Activated CD8-positive, alpha-beta T cell treated with anti-CD3 and anti-CD28 coated beads, Interleukin-2, amount 10 ng/mL, durations not matched to agents 7 days and 5 days (primary cell): ENCODE measurements around the gene RBM12. TPM values are rescaled to one million over a fixed set of nuclear protein-coding genes. Genes with fewer than 3 reads are reported as not detected.

Experiments used
- ATAC-seq: fragments of 150-1000 bp; cut with Tn5 transposase; one replicate; pipeline ENCODE4 v1.10.0; 2021; ENCODE audit warnings: moderate library complexity
- CTCF ChIA-PET: fragments of 350-600 bp; sonication (Branson Sonifier 250); formaldehyde crosslinking; loops from one replicate; lab custom pipeline; 2021; ENCODE audit warnings: antibody characterized with exemption; lab: Charles Lee
- POLR2A ChIA-PET: fragments of 350-600 bp; sonication (Branson Sonifier 250); formaldehyde crosslinking; loops from one replicate; lab custom pipeline; 2021; ENCODE audit warnings: antibody characterized with exemption; lab: Charles Lee
- DNase-seq: peaks from one replicate; pipeline ENCODE4 v3.0.0-alpha.2; 2020
- H3K27ac Mint-ChIP-seq: one replicate; pipeline ENCODE4 v1.8.0; 2021; ENCODE audit warnings: mild to moderate bottlenecking, mixed read lengths
- H3K27me3 Mint-ChIP-seq: one replicate; pipeline ENCODE4 v1.8.0; 2021; ENCODE audit warnings: low read depth, mixed read lengths
- H3K36me3 Mint-ChIP-seq: one replicate; pipeline ENCODE4 v1.8.0; 2021; ENCODE audit warnings: low read depth, mixed read lengths
- H3K4me1 Mint-ChIP-seq: one replicate; pipeline ENCODE4 v1.8.0; 2021; ENCODE audit warnings: low read depth, mixed read lengths
- H3K4me3 Mint-ChIP-seq: one replicate; pipeline ENCODE4 v1.8.0; 2021; ENCODE audit warnings: mild to moderate bottlenecking, mixed read lengths
- H3K9me3 Mint-ChIP-seq: one replicate; pipeline ENCODE4 v1.8.0; 2022; ENCODE audit warnings: mixed read lengths; ENCODE audit not compliant: insufficient read depth
- total RNA-seq, 2 experiments: library from RNA; stranded (reverse); gene quantifications; one replicate each; pipeline ENCODE4 v1.2.3, GENCODE V29; 2021

Gene RBM12
- total RNA-seq, 2 experiments from 2014 or later = 112 to 119 TPM

- DNase-seq = no peak
- ChIA-PET CTCF (interaction anchor here (0.8 to 1.4 kb wide), 2 partner anchors 47 to 48 kb away, joined by 3 read pairs; no protein-coding TSS in a partner anchor), POLR2A (interaction anchor here (1.0 to 4.6 kb wide), 4 partner anchors 8 to 288 kb away, joined by 4 to 34 read pairs (median 10); partner anchors contain the start of genes RBM39 and SCAND1)
- H3K4me1 Mint-ChIP-seq = peaks cover 26% of the 10 kb centered on the region
- no peaks in the 10 kb centered on the region for H3K27me3 Mint-ChIP-seq
- H3K27ac Mint-ChIP-seq = peak overlapping the region; percentile 35
- H3K36me3 Mint-ChIP-seq = peaks cover 55% of the 10 kb centered on the region
- no peak for ATAC-seq
- H3K4me3 Mint-ChIP-seq = no peak overlapping the region
- H3K9me3 Mint-ChIP-seq = no peaks in the 10 kb centered on the region
Observed at GRCh38 chr20:35665949-35666288, 1.2 kb upstream of the RBM12 start.

- H3K27ac Mint-ChIP-seq = peak overlapping the region; percentile 99
- ChIA-PET POLR2A (interaction anchor here (0.6 to 4.6 kb wide), 27 partner anchors 8 to 932 kb away, joined by 3 to 72 read pairs (median 4); partner anchors contain the start of genes CEP250, NFS1, RBM39 and ROMO1), CTCF (interaction anchor here (0.6 to 5.3 kb wide), 10 partner anchors 10 to 1613 kb away, joined by 3 to 19 read pairs (median 4); partner anchors contain the start of genes NFS1, ROMO1 and SCAND1)
- peaks cover 46% of the 10 kb centered on the region for H3K4me1 Mint-ChIP-seq
- DNase-seq (peak; percentile 79), ATAC-seq (peak; percentile 52)
- H3K27me3 Mint-ChIP-seq = no peaks in the 10 kb centered on the region
- H3K9me3 Mint-ChIP-seq = no peaks in the 10 kb centered on the region
- peak overlapping the region; percentile 96 for H3K4me3 Mint-ChIP-seq
- H3K36me3 Mint-ChIP-seq = peaks cover 47% of the 10 kb centered on the region
Observed at GRCh38 chr20:35663516-35664465, 909 bp downstream of the RBM12 start.

- peak overlapping the region; percentile 96 for H3K4me3 Mint-ChIP-seq
- DNase-seq (no peak), ATAC-seq (no peak)
- H3K27ac Mint-ChIP-seq = peak overlapping the region; percentile 86
- H3K4me1 Mint-ChIP-seq = peaks cover 53% of the 10 kb centered on the region
- H3K36me3 Mint-ChIP-seq = peaks cover 42% of the 10 kb centered on the region
- no peaks in the 10 kb centered on the region for H3K27me3 Mint-ChIP-seq
- H3K9me3 Mint-ChIP-seq = no peaks in the 10 kb centered on the region
- ChIA-PET POLR2A (interaction anchor here (2.0 to 4.6 kb wide), 6 partner anchors 37 to 291 kb away, joined by 5 to 72 read pairs (median 24); partner anchors contain the start of genes NFS1, RBM39, ROMO1 and SCAND1), CTCF (interaction anchor here (1.3 to 5.3 kb wide), 3 partner anchors 77 to 291 kb away, joined by 3 to 18 read pairs (median 3); partner anchors contain the start of gene SCAND1)
Observed at GRCh38 chr20:35662551-35662950, 2.1 kb downstream of the RBM12 start.

- H3K36me3 Mint-ChIP-seq = peaks cover 48% of the 10 kb centered on the region
- H3K4me1 Mint-ChIP-seq = peaks cover 60% of the 10 kb centered on the region
- no peak for ATAC-seq
- CTCF ChIA-PET = interaction anchor here (1.3 to 5.3 kb wide), 4 partner anchors 31 to 291 kb away, joined by 3 to 29 read pairs (median 12); partner anchors contain the start of gene SCAND1
- no peaks in the 10 kb centered on the region for H3K27me3 Mint-ChIP-seq
- H3K27ac Mint-ChIP-seq = peak overlapping the region; percentile 86
- no peaks in the 10 kb centered on the region for H3K9me3 Mint-ChIP-seq
- DNase-seq = no peak
- peak overlapping the region; percentile 96 for H3K4me3 Mint-ChIP-seq
- POLR2A ChIA-PET = interaction anchor here (0.9 to 4.6 kb wide), 4 partner anchors 43 to 292 kb away, joined by 3 to 34 read pairs (median 7); partner anchors contain the start of genes RBM39 and SCAND1
Observed at GRCh38 chr20:35661908-35662307, 2.8 kb downstream of the RBM12 start.

GRCh38 chr20:35661053-35661452 lies 3.6 kb downstream of the RBM12 start:
- ATAC-seq = peak; percentile 11
- H3K4me1 Mint-ChIP-seq = peaks cover 63% of the 10 kb centered on the region
- no peak overlapping the region for H3K27ac Mint-ChIP-seq
- ChIA-PET POLR2A (interaction anchor here (0.8 to 4.6 kb wide), 5 partner anchors 30 to 293 kb away, joined by 3 to 34 read pairs (median 3); partner anchors contain the start of genes RBM39 and SCAND1), CTCF (interaction anchor here (1.0 to 5.3 kb wide), 8 partner anchors 13 to 292 kb away, joined by 3 to 29 read pairs (median 4); partner anchors contain the start of genes SCAND1 and SPAG4)
- no peak for DNase-seq
- peak overlapping the region; percentile 96 for H3K4me3 Mint-ChIP-seq
- peaks cover 53% of the 10 kb centered on the region for H3K36me3 Mint-ChIP-seq
- no peaks in the 10 kb centered on the region for H3K9me3 Mint-ChIP-seq
- H3K27me3 Mint-ChIP-seq = no peaks in the 10 kb centered on the region

- POLR2A ChIA-PET = interaction anchor here (0.6 to 1.6 kb wide), 3 partner anchors 16 to 200 kb away, joined by 3 to 11 read pairs (median 5); partner anchors contain the start of gene RBM39
- CTCF ChIA-PET = interaction anchor here (0.6 to 5.3 kb wide), 10 partner anchors 12 to 293 kb away, joined by 3 to 29 read pairs (median 4); partner anchors contain the start of genes SCAND1 and SPAG4
- ATAC-seq (no peak), DNase-seq (no peak)
- Mint-ChIP-seq H3K4me1 (peaks cover 63% of the 10 kb centered on the region), H3K4me3 (peak overlapping the region; percentile 96), H3K27me3 (no peaks in the 10 kb centered on the region), H3K9me3 (no peaks in the 10 kb centered on the region), H3K27ac (peak overlapping the region; percentile 70), H3K36me3 (peaks cover 55% of the 10 kb centered on the region)
Observed at GRCh38 chr20:35660122-35660937, 4.4 kb downstream of the RBM12 start.

GRCh38 chr20:35657271-35657670 lies 7.4 kb downstream of the RBM12 start:
- Mint-ChIP-seq H3K4me3 (no peak overlapping the region), H3K4me1 (peaks cover 52% of the 10 kb centered on the region), H3K27me3 (no peaks in the 10 kb centered on the region), H3K9me3 (no peaks in the 10 kb centered on the region), H3K36me3 (peaks cover 34% of the 10 kb centered on the region), H3K27ac (peak overlapping the region; percentile 4)
- ChIA-PET POLR2A (no interaction called here), CTCF (interaction anchor here (0.8 to 2.0 kb wide), 4 partner anchors 11 to 297 kb away, joined by 3 to 5 read pairs (median 4); partner anchors contain the start of gene SCAND1)
- ATAC-seq (no peak), DNase-seq (no peak)

- Mint-ChIP-seq H3K36me3 (peaks cover 45% of the 10 kb centered on the region), H3K27ac (no peak overlapping the region), H3K4me1 (peaks cover 32% of the 10 kb centered on the region), H3K27me3 (no peaks in the 10 kb centered on the region), H3K9me3 (no peaks in the 10 kb centered on the region), H3K4me3 (no peak overlapping the region)
- DNase-seq (no peak), ATAC-seq (no peak)
- ChIA-PET CTCF (interaction anchor here (1.0 to 1.1 kb wide), 2 partner anchors 10 to 195 kb away, joined by 3 to 4 read pairs; partner anchors contain the start of genes CPNE1 and RBM12), POLR2A (interaction anchor here (1.3 kb wide), 1 partner anchor 10 kb away, joined by 8 read pairs; the partner anchor contains the start of genes CPNE1 and RBM12)
Observed at GRCh38 chr20:35654415-35654814, 10.3 kb downstream of the RBM12 start.

GRCh38 chr20:35653893-35654292 lies 10.8 kb downstream of the RBM12 start:
- POLR2A ChIA-PET = interaction anchor here (0.7 to 1.3 kb wide), 2 partner anchors 10 to 46 kb away, joined by 3 to 8 read pairs; partner anchors contain the start of genes CPNE1, RBM12 and ROMO1
- Mint-ChIP-seq H3K4me3 (no peak overlapping the region), H3K9me3 (no peaks in the 10 kb centered on the region), H3K27me3 (no peaks in the 10 kb centered on the region), H3K27ac (no peak overlapping the region), H3K4me1 (peaks cover 27% of the 10 kb centered on the region), H3K36me3 (peaks cover 47% of the 10 kb centered on the region)
- no peak for DNase-seq
- CTCF ChIA-PET = interaction anchor here (1.0 to 1.1 kb wide), 2 partner anchors 10 to 194 kb away, joined by 3 to 4 read pairs; partner anchors contain the start of genes CPNE1 and RBM12
- no peak for ATAC-seq

- Mint-ChIP-seq H3K36me3 (peaks cover 50% of the 10 kb centered on the region), H3K4me1 (peaks cover 26% of the 10 kb centered on the region), H3K9me3 (no peaks in the 10 kb centered on the region), H3K4me3 (no peak overlapping the region), H3K27me3 (no peaks in the 10 kb centered on the region), H3K27ac (no peak overlapping the region)
- DNase-seq = no peak
- ChIA-PET CTCF (interaction anchor here (1.1 to 1.2 kb wide), 2 partner anchors 11 to 52 kb away, joined by 3 to 4 read pairs; partner anchors contain the start of genes CPNE1 and RBM12), POLR2A (interaction anchor here (1.3 kb wide), 1 partner anchor 11 kb away, joined by 8 read pairs; the partner anchor contains the start of genes CPNE1 and RBM12)
- ATAC-seq = no peak
Observed at GRCh38 chr20:35653430-35653734, 11.3 kb downstream of the RBM12 start.
